GM23248 (cell line): ENCODE measurements around the gene PIP5K1B.

Source experiments
- EZH2 ChIP-seq: fragments of 200-600 bp; sonication (generic); IDR thresholded peaks from 2 replicates; pipeline ENCODE4 v1.6.1; 2018; ENCODE audit warnings: antibody characterized with exemption, mild to moderate bottlenecking; ENCODE audit not compliant: insufficient read depth, poor library complexity, severe bottlenecking
- EZH2phosphoT487 ChIP-seq: fragments of 200-600 bp; sonication (generic); IDR thresholded peaks from 2 replicates; pipeline ENCODE4 v1.6.1; 2018; ENCODE audit warnings: antibody characterized with exemption, moderate library complexity, mild to moderate bottlenecking, low read depth; ENCODE audit not compliant: insufficient read depth

GRCh38 chr9:68780720-68781119, 75.7 kb downstream of the PIP5K1B start:
- TF ChIP-seq EZH2: no peak
- no peak for TF ChIP-seq EZH2phosphoT487
